Body of pancreas (tissue), 4 donors: Measurements from ENCODE around the gene CASP8AP2. TPM values are rescaled to one million over a fixed set of nuclear protein-coding genes. Genes with fewer than 3 reads are reported as not detected.
"Not testable (repeated sequence)": the region's sequence is repeated elsewhere in the genome, so short reads cannot be mapped to it uniquely, and the experiment has no call there.

Source experiments
- ATAC-seq: fragments of 150-250 bp; one replicate; pipeline ENCODE4 v1.9.1; 2016
- DNase-seq, 4 donors: peaks; one replicate each; pipeline ENCODE4 v3.0.0-alpha.2; 2019
- H3K27ac ChIP-seq, 4 donors: fragments of 200-600 bp; sonication (generic); 1 replicate in 3 of 4; 2 replicates in 1 of 4; pipeline versions ENCODE4 v1.5.1 to v1.6.1; 2016 to 2019; ENCODE audit warnings: mild to moderate bottlenecking in 1 of 4, mixed read lengths in 1 of 4, moderate library complexity in 1 of 4
- H3K27me3 ChIP-seq, 2 donors: fragments of 200-600 bp; sonication (generic); one replicate each; pipeline ENCODE4 v1.6.0; 2016; ENCODE audit warnings: mild to moderate bottlenecking in 1 of 2
- H3K36me3 ChIP-seq, 2 donors: fragments of 200-600 bp; sonication (generic); replicated peaks in 1 of 2; 2 replicates each; pipeline ENCODE4 v1.5.1; 2016; ENCODE audit warnings: low read depth in 2 of 2; ENCODE audit not compliant: insufficient read depth in 1 of 2
- H3K4me1 ChIP-seq: fragments of 200-600 bp; sonication (generic); one replicate; pipeline ENCODE4 v1.6.0; 2016
- H3K4me3 ChIP-seq, 2 donors: fragments of 200-600 bp; sonication (generic); 1 replicate in 1 of 2; 2 replicates in 1 of 2; pipeline ENCODE4 v1.5.1; 2016 to 2019
- H3K9me3 ChIP-seq, 3 donors: fragments of 200-600 bp; sonication (generic); 1 replicate in 2 of 3; 2 replicates in 1 of 3; pipeline ENCODE4 v1.5.1; 2016
- CTCF ChIP-seq, 7 experiments: fragments of 450-650 bp in 4 of 7; fragments of 200-600 bp in 3 of 7; sonication (generic) in 3 of 7; IDR thresholded peaks; one replicate each; pipeline ENCODE4 v1.5.1; 2016 to 2019; ENCODE audit warnings: antibody characterized with exemption in 7 of 7
- POLR2A ChIP-seq, 3 donors: fragments of 450-650 bp; IDR thresholded peaks; one replicate each; pipeline ENCODE4 v1.6.1; 2016; ENCODE audit warnings: antibody characterized with exemption in 3 of 3, mild to moderate bottlenecking in 2 of 3
- WGBS, 2 donors: methylation state at CpG; one replicate each; pipeline ENCODE4 v1.1.5; 2017; 5-methylcytosine and 5-hydroxymethylcytosine counted together
- intact Hi-C: fragments of 100-400 bp; cut with DNase I; formaldehyde crosslinking; loops from one replicate; pipeline ENCODE4 v1.15.1; 2023
- total RNA-seq, 2 donors: library from RNA; depleted of rRNA; stranded (reverse); fragments of >200 nt; gene quantifications; one replicate each; pipeline ENCODE4 v1.1.0, GENCODE V29; 2016

The CASP8AP2 gene
- 10 to 100 TPM in 1 of 2 donors, 1 to 10 TPM in 1; 9.9 to 10.1 TPM for total RNA-seq

GRCh38 chr6:89829472-89830169, at the start of gene CASP8AP2:
TSS of gene CASP8AP2 (plus strand) at chr6:89829880.
- DNase-seq (peak; percentile 96 to 98 (median 97)), ATAC-seq (peak; percentile 99)
- Histone ChIP-seq H3K36me3 (no peaks in the 10 kb centered on the region), H3K4me1 (peaks cover 12% of the 10 kb centered on the region), H3K27ac (peak within 1 kb of the TSS; percentile 72 to 90 (median 80)), H3K9me3 (no peaks in the 10 kb centered on the region), H3K4me3 (peak within 1 kb of the TSS; percentile 57 to 91), H3K27me3 (no peaks in the 10 kb centered on the region)
- 0% methylated on average over 20 to 41 of the region's 41 CpGs for WGBS, 2 donors
- intact Hi-C loops = no loop called here
- peak; percentile 24 to 68 (median 57) for TF ChIP-seq POLR2A (IDR thresholded peaks at IDR 0.05)
- TF ChIP-seq CTCF (IDR thresholded peaks at IDR 0.05) = no peak

GRCh38 chr6:89781070-89782034, 48.3 kb upstream of the CASP8AP2 start:
- Histone ChIP-seq H3K36me3 (peaks cover 12 to 14% of the 10 kb centered on the region in 2 donors), H3K9me3 (peaks cover 0 to 4% (median 0%) of the 10 kb centered on the region in 3 donors)
- 94 to 96% methylated on average over 6 of the region's 6 CpGs for whole genome bisulfite sequencing, 2 donors

GRCh38 chr6:89782222-89782621, 47.5 kb upstream of the CASP8AP2 start:
- no peak for DNase-seq
- H3K9me3 ChIP-seq = peaks cover 0 to 4% (median 0%) of the 10 kb centered on the region in 3 donors
- TF ChIP-seq CTCF (IDR thresholded peaks at IDR 0.05) (no peak), POLR2A (IDR thresholded peaks at IDR 0.05) (no peak)
- peaks cover 12 to 14% of the 10 kb centered on the region in 2 donors for H3K36me3 ChIP-seq
- no peak overlapping the region for H3K4me3 ChIP-seq
- ATAC-seq = no peak
- WGBS, 2 donors = 46 to 81% methylated on average over 1 of the region's 1 CpG
- H3K27ac ChIP-seq = no peak overlapping the region
- H3K4me1 ChIP-seq = no peaks in the 10 kb centered on the region
- intact Hi-C loops = no loop called here
- H3K27me3 ChIP-seq = no peaks in the 10 kb centered on the region

More at GRCh38 chr6:89781070-89782034, 48.3 kb upstream of the CASP8AP2 start:
- ATAC-seq (no peak), DNase-seq (no peak)
- H3K4me3 ChIP-seq = no peak overlapping the region
- H3K27ac ChIP-seq = no peak overlapping the region
- no peaks in the 10 kb centered on the region for H3K4me1 ChIP-seq
- no peaks in the 10 kb centered on the region for H3K27me3 ChIP-seq
- TF ChIP-seq CTCF (IDR thresholded peaks at IDR 0.05) = no peak
- TF ChIP-seq POLR2A (IDR thresholded peaks at IDR 0.05) = no peak
- intact Hi-C loops = no loop called here

- 89 to 92% methylated on average over 7 of the region's 7 CpGs for WGBS, 2 donors
- DNase-seq, H3K9me3 ChIP-seq, H3K4me3 ChIP-seq, intact Hi-C loops, H3K27ac ChIP-seq, H3K4me1 ChIP-seq, ATAC-seq, H3K27me3 ChIP-seq: not testable (repeated sequence)
- H3K36me3 ChIP-seq = peaks cover 12 to 14% of the 10 kb centered on the region in 2 donors
These were observed 46.4 kb upstream of the CASP8AP2 start for GRCh38 chr6:89783293-89783692.

- intact Hi-C loops = no loop called here
- ATAC-seq = no peak
- Histone ChIP-seq H3K4me3 (no peak overlapping the region), H3K36me3 (peaks cover 12 to 21% of the 10 kb centered on the region in 2 donors), H3K27ac (no peak overlapping the region), H3K27me3 (no peaks in the 10 kb centered on the region), H3K4me1 (no peaks in the 10 kb centered on the region), H3K9me3 (peaks cover 0 to 4% (median 0%) of the 10 kb centered on the region in 3 donors)
- no peak for DNase-seq
- TF ChIP-seq POLR2A (IDR thresholded peaks at IDR 0.05) (no peak), CTCF (IDR thresholded peaks at IDR 0.05) (no peak)
- 58 to 62% methylated on average over 6 of the region's 6 CpGs for WGBS, 2 donors
These were observed 44.8 kb upstream of the CASP8AP2 start for GRCh38 chr6:89784838-89785237.
